ENCODE data around the gene GFAP.
A peak's percentile ranks its signal among the peaks of the same experiment; 100 is the strongest.

Gene GFAP

DNA sequence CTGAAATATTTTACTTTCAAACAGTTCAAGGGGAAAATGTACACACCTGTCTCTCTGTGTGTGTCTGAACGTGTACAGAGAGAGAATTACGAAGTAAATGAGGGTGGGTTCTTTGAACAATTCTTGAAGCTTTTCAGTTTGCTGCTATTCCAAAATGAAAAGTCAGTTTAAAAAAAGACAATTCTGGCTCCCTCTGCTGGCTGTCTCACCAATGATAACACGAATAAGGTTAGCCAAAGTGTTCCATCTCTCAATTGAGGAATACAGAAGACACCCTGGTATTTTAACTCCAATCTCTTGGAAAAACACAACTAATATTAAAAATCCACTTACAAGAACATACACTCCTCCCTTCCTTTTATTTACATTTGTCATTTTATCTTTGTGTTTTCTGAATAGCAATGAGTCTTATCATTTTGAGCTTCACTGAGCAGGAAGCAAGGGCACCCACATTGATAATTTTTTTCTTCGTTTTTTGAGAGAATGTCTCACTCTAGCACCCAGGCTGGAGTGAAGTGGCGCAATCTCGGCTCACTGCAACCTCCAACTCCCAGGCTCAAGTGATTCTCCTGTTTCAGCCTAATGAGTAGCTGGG is 36.6 kb downstream of the GFAP start:
- peaks cover 90% of the 10 kb centered on the region for H3K36me3 ChIP-seq
- DNase-seq, result peak; percentile 39

DNA sequence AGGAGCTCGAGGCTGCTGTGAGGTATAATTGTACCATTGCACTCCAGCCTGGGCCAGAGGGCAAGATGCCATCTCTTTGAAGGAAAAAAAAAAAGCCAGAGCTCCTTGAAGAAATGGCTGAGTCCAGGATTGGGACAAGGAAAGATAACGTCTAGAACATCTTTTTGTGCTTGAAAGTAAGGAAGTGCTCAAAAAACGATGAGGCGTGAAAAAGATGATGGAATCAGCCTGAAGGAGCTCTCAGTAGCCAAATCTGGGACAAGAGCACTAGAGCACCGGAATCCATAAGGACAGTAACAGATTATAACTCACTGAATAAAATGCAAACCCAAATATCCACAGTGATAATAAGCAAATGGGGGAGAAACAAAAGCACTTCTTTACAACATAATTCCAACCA is 38.2 kb downstream of the GFAP start:
- Histone ChIP-seq H3K27ac (no peak overlapping the region), H3K27me3 (ENCODE audit: insufficient read depth, low read depth, severe bottlenecking) (no peaks in the 10 kb centered on the region), H3K36me3 (peaks cover 87% of the 10 kb centered on the region), H3K4me3 (ENCODE audit: low read depth, low read length) (no peak overlapping the region), H3K9me3 (ENCODE audit: severe bottlenecking) (no peaks in the 10 kb centered on the region)
- no peak for DNase-seq
- TF ChIP-seq, protein P1, sequence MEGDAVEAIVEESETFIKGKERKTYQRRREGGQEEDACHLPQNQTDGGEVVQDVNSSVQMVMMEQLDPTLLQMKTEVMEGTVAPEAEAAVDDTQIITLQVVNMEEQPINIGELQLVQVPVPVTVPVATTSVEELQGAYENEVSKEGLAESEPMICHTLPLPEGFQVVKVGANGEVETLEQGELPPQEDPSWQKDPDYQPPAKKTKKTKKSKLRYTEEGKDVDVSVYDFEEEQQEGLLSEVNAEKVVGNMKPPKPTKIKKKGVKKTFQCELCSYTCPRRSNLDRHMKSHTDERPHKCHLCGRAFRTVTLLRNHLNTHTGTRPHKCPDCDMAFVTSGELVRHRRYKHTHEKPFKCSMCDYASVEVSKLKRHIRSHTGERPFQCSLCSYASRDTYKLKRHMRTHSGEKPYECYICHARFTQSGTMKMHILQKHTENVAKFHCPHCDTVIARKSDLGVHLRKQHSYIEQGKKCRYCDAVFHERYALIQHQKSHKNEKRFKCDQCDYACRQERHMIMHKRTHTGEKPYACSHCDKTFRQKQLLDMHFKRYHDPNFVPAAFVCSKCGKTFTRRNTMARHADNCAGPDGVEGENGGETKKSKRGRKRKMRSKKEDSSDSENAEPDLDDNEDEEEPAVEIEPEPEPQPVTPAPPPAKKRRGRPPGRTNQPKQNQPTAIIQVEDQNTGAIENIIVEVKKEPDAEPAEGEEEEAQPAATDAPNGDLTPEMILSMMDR (IDR thresholded peaks at IDR 0.05; ENCODE audit: low read depth, low read length), result no peak

More for the DNA sequence above, 36.6 kb downstream of the GFAP start:
- TF ChIP-seq, protein P1 (IDR thresholded peaks at IDR 0.05; ENCODE audit: low read depth, low read length), result peak; percentile 53
- Histone ChIP-seq H3K27ac (no peak overlapping the region), H3K9me3 (ENCODE audit: severe bottlenecking) (no peaks in the 10 kb centered on the region), H3K27me3 (ENCODE audit: insufficient read depth, low read depth, severe bottlenecking) (no peaks in the 10 kb centered on the region), H3K4me3 (ENCODE audit: low read depth, low read length) (no peak overlapping the region)

DNA sequence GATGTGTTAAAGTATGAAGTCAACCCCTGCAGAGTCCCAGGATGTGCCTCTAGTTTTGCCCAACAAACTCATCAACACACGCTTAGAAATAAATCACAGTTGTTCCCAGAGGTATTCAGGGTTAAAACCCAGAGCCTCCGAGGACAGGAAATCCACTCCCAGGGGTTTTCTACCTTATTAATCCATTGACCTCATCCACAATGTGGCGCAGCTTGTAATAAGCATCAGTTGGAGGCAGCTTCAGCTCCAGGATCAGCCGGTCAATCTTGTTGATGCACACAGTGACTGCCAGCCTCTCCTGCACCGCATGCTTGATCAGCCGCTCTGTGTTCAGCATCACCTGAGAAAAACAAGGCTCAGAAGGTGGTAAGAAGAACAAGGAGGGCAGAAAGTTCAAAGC is 39.5 kb downstream of the GFAP start:
- Histone ChIP-seq H3K4me3 (ENCODE audit: low read depth, low read length) (no peak overlapping the region), H3K27me3 (ENCODE audit: insufficient read depth, low read depth, severe bottlenecking) (no peaks in the 10 kb centered on the region), H3K9me3 (ENCODE audit: severe bottlenecking) (no peaks in the 10 kb centered on the region), H3K27ac (no peak overlapping the region; the same call in 1 of the 2 replicates), H3K36me3 (peaks cover 88% of the 10 kb centered on the region)
- DNase-seq, result peak; percentile 76
- TF ChIP-seq, protein P1 (IDR thresholded peaks at IDR 0.05; ENCODE audit: low read depth, low read length), result no peak

DNA sequence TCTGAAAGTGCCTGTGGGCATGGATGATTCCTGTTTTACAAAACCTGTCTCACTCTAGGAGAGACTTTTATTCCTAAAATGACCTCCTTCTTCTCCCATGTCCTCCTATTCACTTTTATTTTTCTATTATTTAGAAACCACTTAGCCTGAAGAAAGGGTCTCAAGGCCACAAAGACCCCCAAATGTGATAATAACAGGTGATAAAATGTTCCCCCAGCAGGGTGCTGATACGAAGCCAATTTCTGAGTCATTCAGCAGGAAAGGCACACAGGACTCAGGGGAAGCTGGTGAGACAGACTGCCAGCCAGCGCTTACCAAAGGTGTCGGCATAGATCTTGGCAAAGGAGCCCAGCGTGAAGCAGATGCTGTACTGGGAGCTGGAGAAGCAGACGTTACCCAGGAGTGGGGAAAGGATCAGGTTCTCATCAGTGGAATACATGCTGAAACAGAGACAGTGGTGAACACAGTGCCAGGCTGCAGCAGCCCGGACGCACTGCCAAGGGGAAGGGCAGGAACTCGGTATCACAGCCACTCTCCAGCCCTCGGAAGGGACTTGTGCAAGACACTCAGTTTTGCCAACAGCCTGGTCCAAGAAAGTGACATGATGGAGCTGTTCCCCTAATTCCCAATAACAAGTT is 43.0 kb downstream of the GFAP start:
- no peak for DNase-seq
- Histone ChIP-seq H3K27me3 (ENCODE audit: insufficient read depth, low read depth, severe bottlenecking) (no peaks in the 10 kb centered on the region), H3K36me3 (peaks cover 81% of the 10 kb centered on the region)

DNA sequence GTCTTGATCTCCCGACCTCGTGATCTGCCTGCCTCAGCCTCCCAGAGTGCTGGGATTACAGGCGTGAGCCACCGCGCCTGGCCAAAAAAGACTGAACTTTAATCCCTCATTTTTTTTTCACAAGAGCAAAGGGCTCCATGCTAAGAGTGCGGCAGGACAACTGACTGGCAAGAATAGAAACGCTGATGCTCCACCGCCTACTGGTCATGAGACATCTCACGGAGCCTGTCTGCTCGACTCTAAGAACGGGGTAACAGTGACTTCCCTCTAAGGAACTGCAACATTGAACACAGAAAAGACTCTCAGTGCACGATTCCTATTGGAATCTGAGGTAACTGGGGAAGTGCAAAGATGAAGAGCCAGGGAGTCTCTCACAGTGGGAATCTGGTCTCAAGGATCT is 43.7 kb downstream of the GFAP start:
- Histone ChIP-seq H3K9me3 (ENCODE audit: severe bottlenecking) (no peaks in the 10 kb centered on the region), H3K27ac (no peak overlapping the region), H3K36me3 (peaks cover 81% of the 10 kb centered on the region), H3K27me3 (ENCODE audit: insufficient read depth, low read depth, severe bottlenecking) (no peaks in the 10 kb centered on the region), H3K4me3 (ENCODE audit: low read depth, low read length) (no peak overlapping the region)
- TF ChIP-seq, protein P1 (IDR thresholded peaks at IDR 0.05; ENCODE audit: low read depth, low read length), result no peak
- no peak for DNase-seq

More for the DNA sequence above, 43.0 kb downstream of the GFAP start:
- Histone ChIP-seq H3K4me3 (ENCODE audit: low read depth, low read length) (no peak overlapping the region), H3K27ac (no peak overlapping the region), H3K9me3 (ENCODE audit: severe bottlenecking) (no peaks in the 10 kb centered on the region)
- TF ChIP-seq, protein P1 (IDR thresholded peaks at IDR 0.05; ENCODE audit: low read depth, low read length), result no peak

Measured in WERI-Rb-1 (cell line).